Activated T-helper 9 cell treated with anti-CD3 and anti-CD28 coated beads, Interleukin-2, amount 50 U/mL, for 16 hours (primary cell): ENCODE results near the gene C8A.

Source experiments
- DNase-seq: peaks from one replicate; pipeline ENCODE4 v3.0.0-alpha.2; 2020; ENCODE audit warnings: low read depth

The C8A gene

GRCh38 chr1:56837244-56837939 lies 17.2 kb upstream of the C8A start:
- no peak for DNase-seq

- no peak for DNase-seq
These were observed 15.8 kb upstream of the C8A start for GRCh38 chr1:56838759-56839158.

DNA sequence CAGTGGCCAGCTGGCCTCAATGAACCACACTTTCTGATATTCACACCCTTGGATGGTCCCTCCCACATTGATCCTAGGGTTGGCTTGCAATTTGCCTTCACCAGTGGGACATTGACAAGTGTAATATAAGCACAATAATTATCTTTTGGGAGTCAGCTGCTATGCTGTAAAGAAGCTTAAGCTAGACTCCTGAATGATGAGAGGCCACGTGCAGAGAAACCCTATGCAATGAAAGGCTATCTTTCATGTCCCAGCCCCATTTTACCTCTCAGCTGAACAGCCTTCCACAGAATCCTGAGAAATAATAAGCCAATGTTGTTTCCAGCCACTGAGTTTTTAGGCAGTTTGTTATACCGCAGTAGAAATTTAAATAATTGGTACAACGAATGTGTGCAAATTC lies 11.1 kb upstream of the C8A start:
- no peak for DNase-seq

DNA sequence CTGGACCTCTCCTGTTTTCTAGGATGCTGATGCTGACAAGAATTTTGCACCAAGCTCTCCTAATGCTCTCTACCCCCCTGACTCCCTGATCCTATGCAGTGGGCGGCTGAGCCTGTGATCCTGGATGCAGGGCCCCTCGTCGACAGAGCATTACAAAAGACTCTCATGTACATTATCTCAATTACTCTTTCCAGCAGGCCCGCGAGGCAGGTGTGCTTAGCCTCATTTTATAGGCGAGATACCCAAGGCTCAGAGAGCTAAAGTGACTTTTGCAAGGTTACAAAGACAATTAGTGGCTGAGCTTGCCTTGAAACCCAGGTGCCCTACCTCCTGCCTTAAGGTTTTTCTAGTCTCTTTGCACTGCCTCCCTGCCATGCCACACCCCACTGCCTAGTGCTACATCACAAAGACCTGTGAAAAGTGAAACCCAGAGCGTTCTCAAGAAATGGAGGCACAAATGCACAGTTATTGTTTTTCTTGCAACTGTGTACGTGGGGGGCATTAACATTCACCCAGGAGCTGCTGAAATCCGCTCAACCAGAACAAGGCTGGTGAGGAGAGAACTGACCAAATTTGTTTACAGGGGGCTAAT lies 10.0 kb upstream of the C8A start:
- DNase-seq: no peak

DNA sequence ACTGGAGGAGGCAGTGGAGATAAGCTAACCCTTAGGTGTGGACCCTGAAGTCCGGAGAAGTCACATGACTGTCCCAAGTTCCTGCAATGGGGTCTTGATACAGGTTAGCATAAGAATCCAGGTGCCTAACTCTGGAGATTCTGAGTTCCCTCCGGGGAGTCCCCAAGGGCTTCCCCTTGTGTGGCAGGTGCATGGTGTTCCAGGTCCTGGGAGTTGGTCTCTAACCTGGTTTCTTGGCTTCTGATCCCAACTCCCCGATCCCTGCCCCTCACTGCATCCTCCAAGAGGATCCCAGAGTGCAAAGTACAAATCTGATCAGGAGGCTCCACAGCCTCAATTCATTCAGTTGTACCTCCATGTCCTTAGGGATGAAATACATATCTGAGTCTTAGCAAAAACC lies 9.3 kb upstream of the C8A start:
- DNase-seq: no peak

- DNase-seq: no peak
These were observed 4.8 kb upstream of the C8A start for GRCh38 chr1:56849750-56850149.

- no peak for DNase-seq
These were observed 4.2 kb upstream of the C8A start for GRCh38 chr1:56850411-56850810.

GRCh38 chr1:56850922-56851321 lies 3.7 kb upstream of the C8A start:
- DNase-seq: no peak

DNA sequence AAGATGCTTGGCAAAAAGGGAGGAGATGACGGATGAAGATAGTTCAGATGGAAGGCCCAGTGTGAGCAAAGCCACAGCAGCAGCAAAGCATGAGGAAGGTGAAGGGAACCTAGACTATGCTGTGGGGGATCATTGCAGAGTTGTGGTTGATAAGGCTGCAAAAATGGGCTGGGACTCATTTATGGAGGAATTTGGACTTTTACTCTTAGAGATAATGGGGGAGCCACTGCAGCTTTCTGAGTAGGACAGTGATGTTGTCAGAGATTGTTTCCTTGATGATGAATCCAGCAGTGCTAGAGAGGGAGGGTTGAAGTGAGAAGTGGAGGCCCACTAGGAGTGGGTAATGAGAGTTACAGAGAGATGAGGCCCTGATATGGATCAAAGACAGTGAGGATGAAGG lies 2.1 kb upstream of the C8A start:
- DNase-seq: no peak

- DNase-seq: no peak
These were observed 593 bp downstream of the C8A start for GRCh38 chr1:56855190-56855589.

- DNase-seq: no peak
These were observed 1.6 kb downstream of the C8A start for GRCh38 chr1:56856186-56856585.

GRCh38 chr1:56859287-56859686 lies 4.7 kb downstream of the C8A start:
- no peak for DNase-seq

GRCh38 chr1:56863265-56863992 lies 8.8 kb downstream of the C8A start:
- DNase-seq: no peak

GRCh38 chr1:56864430-56864829 lies 9.8 kb downstream of the C8A start:
- DNase-seq: no peak

DNA sequence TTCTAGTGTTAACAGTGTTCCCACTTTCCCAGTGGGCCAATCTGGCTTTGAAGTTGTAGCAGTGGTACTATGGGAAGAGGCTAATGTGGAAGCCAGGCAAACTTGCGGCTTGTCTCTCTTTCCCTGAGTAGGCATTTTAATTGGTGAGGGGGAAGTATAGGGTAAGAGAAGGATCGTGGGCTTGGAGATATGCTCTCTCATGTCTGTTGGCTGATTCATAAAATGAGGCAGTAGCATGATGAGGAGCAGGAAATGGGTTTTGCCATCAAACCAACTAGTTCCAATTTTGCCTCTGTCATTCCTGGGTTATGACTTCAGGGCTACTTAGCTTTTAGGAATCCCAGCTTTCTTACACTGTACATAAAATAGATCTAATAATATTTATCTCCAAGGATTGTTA lies 12.1 kb downstream of the C8A start:
- DNase-seq: no peak

DNA sequence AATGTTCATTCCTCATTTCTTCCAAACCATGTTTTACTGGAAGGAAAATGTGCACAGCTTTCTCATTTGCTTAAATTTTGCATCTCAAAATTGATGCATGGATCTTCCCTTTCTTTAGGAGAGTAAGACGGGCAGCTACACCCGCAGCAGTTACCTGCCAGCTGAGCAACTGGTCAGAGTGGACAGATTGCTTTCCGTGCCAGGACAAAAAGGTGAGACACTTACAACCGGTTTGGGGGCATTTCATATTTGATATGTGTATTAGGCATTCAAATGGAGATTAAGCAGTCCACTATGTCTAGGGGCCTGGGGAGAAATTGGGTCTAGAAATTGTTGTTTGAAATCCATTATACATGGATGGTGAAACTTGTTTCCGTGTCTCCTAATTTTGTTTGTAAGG lies 12.9 kb downstream of the C8A start:
- no peak for DNase-seq

- DNase-seq: no peak
These were observed 14.2 kb downstream of the C8A start for GRCh38 chr1:56868761-56869160.

DNA sequence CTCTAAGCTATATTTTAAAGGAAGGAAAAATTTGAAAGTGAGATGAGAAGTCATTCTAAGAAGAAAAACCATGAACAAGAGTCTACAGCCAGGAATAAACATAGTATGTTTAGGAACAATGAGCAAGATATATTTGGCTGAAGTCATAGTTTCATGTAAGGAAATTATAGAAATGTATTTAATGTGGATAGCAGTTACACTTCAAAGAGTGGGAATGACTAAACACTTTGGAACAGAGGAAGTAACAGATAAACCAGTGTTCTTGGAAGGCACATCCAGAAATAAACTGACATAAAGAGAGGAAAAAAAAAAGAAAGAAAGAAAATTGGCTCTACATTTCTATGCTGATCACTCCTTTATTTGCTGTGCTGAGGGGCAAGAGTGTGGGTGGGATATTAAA lies 18.0 kb downstream of the C8A start:
- no peak for DNase-seq

DNA sequence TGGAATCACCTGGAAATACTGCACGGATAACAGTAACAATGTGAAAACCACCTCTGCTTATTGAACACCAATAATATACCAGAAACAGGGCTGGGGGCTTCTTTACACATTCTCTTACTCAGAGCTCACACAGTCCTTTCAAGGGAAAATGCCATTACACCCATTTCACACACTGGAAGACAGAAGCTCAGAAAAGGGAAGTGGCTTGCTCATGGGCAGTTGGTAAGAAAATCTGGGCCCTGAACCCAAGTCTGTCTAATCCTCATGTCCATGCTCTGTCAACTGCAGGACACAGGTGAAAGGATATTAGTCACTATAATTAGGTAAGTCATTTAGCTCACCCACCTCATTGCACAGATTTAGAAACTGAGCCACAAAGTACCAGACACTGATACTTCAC lies 18.6 kb downstream of the C8A start:
- DNase-seq: no peak

DNA sequence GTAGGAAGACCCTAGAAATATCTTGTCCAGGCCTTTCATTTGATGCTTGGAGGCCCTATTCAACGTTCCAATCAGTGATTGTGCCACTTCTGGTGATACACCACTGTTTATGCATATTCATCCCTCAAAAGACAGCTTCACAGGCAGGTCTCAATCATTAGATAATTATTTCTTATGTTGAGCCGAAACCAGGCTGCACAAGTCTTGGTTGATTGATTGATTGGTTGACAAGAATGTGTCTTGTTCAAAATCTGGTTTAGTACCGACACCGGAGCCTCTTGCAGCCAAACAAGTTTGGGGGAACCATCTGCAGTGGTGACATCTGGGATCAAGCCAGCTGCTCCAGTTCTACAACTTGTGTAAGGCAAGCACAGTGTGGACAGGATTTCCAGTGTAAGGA lies 20.1 kb downstream of the C8A start:
- no peak for DNase-seq

GRCh38 chr1:56877973-56878372 lies 23.4 kb downstream of the C8A start:
- DNase-seq: no peak

- DNase-seq: no peak
These were observed 26.2 kb downstream of the C8A start for GRCh38 chr1:56880774-56881173.

DNA sequence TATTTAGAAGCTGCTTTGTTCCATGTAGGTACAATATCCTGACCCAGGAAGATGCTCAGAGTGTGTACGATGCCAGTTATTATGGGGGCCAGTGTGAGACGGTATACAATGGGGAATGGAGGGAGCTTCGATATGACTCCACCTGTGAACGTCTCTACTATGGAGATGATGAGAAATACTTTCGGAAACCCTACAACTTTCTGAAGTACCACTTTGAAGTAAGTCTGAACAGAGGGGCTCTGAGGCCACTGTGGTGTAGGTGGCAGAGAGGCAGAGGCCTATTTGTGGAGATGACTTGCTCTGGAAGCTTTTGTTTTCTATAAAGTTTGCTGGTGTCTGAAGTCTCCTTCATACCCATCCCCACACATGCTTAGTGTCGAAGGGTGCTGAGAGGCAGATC lies 26.8 kb downstream of the C8A start:
- DNase-seq: no peak

DNA sequence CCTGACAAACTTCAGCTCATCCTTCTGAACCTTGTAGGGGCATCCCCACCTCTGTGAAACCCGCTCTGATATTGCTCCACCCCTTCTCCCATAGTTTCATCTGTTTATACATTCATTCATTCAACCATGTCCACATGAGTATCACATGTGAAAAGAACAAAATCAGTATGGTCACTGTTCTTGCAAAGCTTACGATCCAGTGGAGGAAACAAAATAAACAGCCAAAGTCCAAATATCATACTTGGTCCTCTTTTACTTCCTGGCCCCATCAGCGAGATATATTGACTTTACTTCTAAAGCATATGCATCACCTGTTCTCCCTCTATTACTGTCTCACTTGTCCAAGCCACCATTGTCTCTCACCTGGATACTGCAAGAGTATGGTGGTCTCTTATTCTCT lies 35.6 kb downstream of the C8A start:
- DNase-seq: no peak
